Measurements from ENCODE around the gene CTU1.

DNA sequence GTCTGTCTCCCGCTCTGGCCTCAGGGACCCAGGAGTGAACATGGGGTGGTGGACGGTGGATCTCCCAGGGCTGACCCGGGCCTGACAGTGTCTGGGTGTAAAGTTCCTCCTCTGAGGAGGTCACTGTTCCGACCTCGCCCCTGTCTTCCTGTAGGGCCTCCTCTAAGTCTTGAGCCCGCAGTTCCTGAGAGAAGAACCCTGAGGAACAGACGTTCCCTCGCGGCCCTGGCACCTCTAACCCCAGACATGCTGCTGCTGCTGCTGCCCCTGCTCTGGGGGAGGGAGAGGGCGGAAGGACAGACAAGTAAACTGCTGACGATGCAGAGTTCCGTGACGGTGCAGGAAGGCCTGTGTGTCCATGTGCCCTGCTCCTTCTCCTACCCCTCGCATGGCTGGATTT is 16.5 kb upstream of the CTU1 start, which contains the start of gene SIGLEC9:
- TF ChIP-seq, protein P1, sequence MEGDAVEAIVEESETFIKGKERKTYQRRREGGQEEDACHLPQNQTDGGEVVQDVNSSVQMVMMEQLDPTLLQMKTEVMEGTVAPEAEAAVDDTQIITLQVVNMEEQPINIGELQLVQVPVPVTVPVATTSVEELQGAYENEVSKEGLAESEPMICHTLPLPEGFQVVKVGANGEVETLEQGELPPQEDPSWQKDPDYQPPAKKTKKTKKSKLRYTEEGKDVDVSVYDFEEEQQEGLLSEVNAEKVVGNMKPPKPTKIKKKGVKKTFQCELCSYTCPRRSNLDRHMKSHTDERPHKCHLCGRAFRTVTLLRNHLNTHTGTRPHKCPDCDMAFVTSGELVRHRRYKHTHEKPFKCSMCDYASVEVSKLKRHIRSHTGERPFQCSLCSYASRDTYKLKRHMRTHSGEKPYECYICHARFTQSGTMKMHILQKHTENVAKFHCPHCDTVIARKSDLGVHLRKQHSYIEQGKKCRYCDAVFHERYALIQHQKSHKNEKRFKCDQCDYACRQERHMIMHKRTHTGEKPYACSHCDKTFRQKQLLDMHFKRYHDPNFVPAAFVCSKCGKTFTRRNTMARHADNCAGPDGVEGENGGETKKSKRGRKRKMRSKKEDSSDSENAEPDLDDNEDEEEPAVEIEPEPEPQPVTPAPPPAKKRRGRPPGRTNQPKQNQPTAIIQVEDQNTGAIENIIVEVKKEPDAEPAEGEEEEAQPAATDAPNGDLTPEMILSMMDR (IDR thresholded peaks at IDR 0.05), result no peak
- TF ChIP-seq EP300 (IDR thresholded peaks at IDR 0.05), result no peak
